Smooth muscle cell (in vitro differentiated cells): Measurements from ENCODE around the gene CYB5A. TPM values are rescaled to one million over a fixed set of nuclear protein-coding genes. Genes with fewer than 3 reads are reported as not detected.

Experiments used
- DNase-seq: peaks from one replicate; lab custom pipeline; 2025; ENCODE audit not compliant: unreplicated experiment; lab: John Stamatoyannopoulos, UW
- H2AFZ ChIP-seq: fragments of 200-600 bp; sonication (generic); 2 replicates; pipeline ENCODE4 v1.6.0; 2016; ENCODE audit warnings: antibody characterized with exemption, low read depth, mild to moderate bottlenecking
- H3F3A ChIP-seq: fragments of 200-600 bp; sonication (generic); 2 replicates; pipeline ENCODE4 v1.6.0; 2017; ENCODE audit warnings: antibody characterized with exemption, low read depth
- H3K27ac ChIP-seq: fragments of 200-600 bp; sonication (generic); 2 replicates; pipeline ENCODE4 v1.5.1; 2016; ENCODE audit warnings: low read depth, mild to moderate bottlenecking
- H3K27me3 ChIP-seq: fragments of 200-600 bp; sonication (generic); 2 replicates; pipeline ENCODE4 v1.6.1; 2016; ENCODE audit warnings: low read depth, mild to moderate bottlenecking
- H3K36me3 ChIP-seq: fragments of 200-600 bp; sonication (generic); 2 replicates; pipeline ENCODE4 v1.5.1; 2016; ENCODE audit warnings: low read depth
- H3K4me1 ChIP-seq: fragments of 200-600 bp; sonication (generic); 2 replicates; pipeline ENCODE4 v1.5.1; 2016; ENCODE audit warnings: low read depth
- H3K4me2 ChIP-seq: fragments of 200-600 bp; sonication (generic); 2 replicates; pipeline ENCODE4 v1.6.0; 2016; ENCODE audit warnings: mild to moderate bottlenecking
- H3K4me3 ChIP-seq: fragments of 200-600 bp; sonication (generic); 2 replicates; pipeline ENCODE4 v1.5.1; 2016; ENCODE audit warnings: mild to moderate bottlenecking
- H3K79me2 ChIP-seq: fragments of 200-600 bp; sonication (generic); 2 replicates; pipeline ENCODE4 v1.6.0; 2016; ENCODE audit warnings: low read depth, mild to moderate bottlenecking
- H3K9ac ChIP-seq: fragments of 200-600 bp; sonication (generic); 2 replicates; pipeline ENCODE4 v1.6.0; 2016; ENCODE audit warnings: low read depth
- H3K9me3 ChIP-seq: fragments of 200-600 bp; sonication (generic); replicated peaks from 2 replicates; pipeline ENCODE4 v1.5.1; 2016; ENCODE audit warnings: low read depth
- H4K20me1 ChIP-seq: fragments of 200-600 bp; sonication (generic); 2 replicates; pipeline ENCODE4 v1.6.0; 2016; ENCODE audit warnings: low read depth
- CTCF ChIP-seq: fragments of 200-600 bp; sonication (generic); IDR thresholded peaks from 2 replicates; pipeline ENCODE4 v1.5.1; 2017; ENCODE audit warnings: borderline replicate concordance, mild to moderate bottlenecking, antibody characterized with exemption; ENCODE audit not compliant: insufficient read depth, poor library complexity, severe bottlenecking
- WGBS: methylation state at CpG from one replicate; pipeline ENCODE4 v1.1.7; 2016; ENCODE audit warnings: low lambda C conversion rate; 5-methylcytosine and 5-hydroxymethylcytosine counted together
- polyA plus RNA-seq: library from polyadenylated mRNA; unstranded; fragments of >200 nt; fragmentation: Nextera tagmentation; extraction: Ambion mirVana; gene quantifications from 2 replicates; pipeline ENCODE4 v1.2.1, GENCODE V29; 2016
- total RNA-seq: library from RNA; depleted of rRNA; stranded (reverse); fragments of >200 nt; gene quantifications from 2 replicates; pipeline ENCODE4 v1.2.3, GENCODE V29; 2014

The CYB5A gene
- total and polyA plus RNA-seq, 2 experiments from 2014 or later = 52.8 to 83.2 TPM

- 100% methylated on average over 1 of the region's 1 CpG for WGBS
- no peak for TF ChIP-seq CTCF
Measured at GRCh38 chr18:74311000-74311399, 19.2 kb upstream of the CYB5A start.

GRCh38 chr18:74310411-74310810 lies 18.6 kb upstream of the CYB5A start:
- no peak for DNase-seq
- no peaks in the 10 kb centered on the region for H3K79me2 ChIP-seq
- no peak overlapping the region for H3K4me3 ChIP-seq
- H4K20me1 ChIP-seq = no peaks in the 10 kb centered on the region
- H3K9me3 ChIP-seq = no peaks in the 10 kb centered on the region
- no peaks in the 10 kb centered on the region for H3F3A ChIP-seq
- H2AFZ ChIP-seq = no peak overlapping the region
- no peak overlapping the region for H3K27ac ChIP-seq
- no peaks in the 10 kb centered on the region for H3K4me1 ChIP-seq
- TF ChIP-seq CTCF = no peak
- H3K27me3 ChIP-seq = no peaks in the 10 kb centered on the region
- no peak overlapping the region for H3K9ac ChIP-seq
- H3K36me3 ChIP-seq = no peaks in the 10 kb centered on the region
- WGBS = 71% methylated on average over 3 of the region's 3 CpGs
- H3K4me2 ChIP-seq = no peak overlapping the region

More at GRCh38 chr18:74311000-74311399, 19.2 kb upstream of the CYB5A start:
- Histone ChIP-seq H3K27me3 (no peaks in the 10 kb centered on the region), H3K4me3 (no peak overlapping the region), H2AFZ (no peak overlapping the region), H3K4me1 (no peaks in the 10 kb centered on the region), H3K27ac (no peak overlapping the region), H3K4me2 (no peak overlapping the region), H3K36me3 (no peaks in the 10 kb centered on the region), H3K79me2 (no peaks in the 10 kb centered on the region), H4K20me1 (no peaks in the 10 kb centered on the region), H3K9me3 (no peaks in the 10 kb centered on the region), H3K9ac (no peak overlapping the region), H3F3A (no peaks in the 10 kb centered on the region)
- no peak for DNase-seq

GRCh38 chr18:74303936-74304335 lies 12.2 kb upstream of the CYB5A start:
- no peaks in the 10 kb centered on the region for H4K20me1 ChIP-seq
- DNase-seq = no peak
- WGBS = 59% methylated on average over 1 of the region's 1 CpG
- H3K9me3 ChIP-seq = no peaks in the 10 kb centered on the region
- no peaks in the 10 kb centered on the region for H3K27me3 ChIP-seq
- no peaks in the 10 kb centered on the region for H3F3A ChIP-seq
- H3K79me2 ChIP-seq = no peaks in the 10 kb centered on the region
- H3K9ac ChIP-seq = no peak overlapping the region
- no peak overlapping the region for H3K4me3 ChIP-seq
- no peaks in the 10 kb centered on the region for H3K36me3 ChIP-seq
- H3K4me1 ChIP-seq = no peaks in the 10 kb centered on the region
- no peak overlapping the region for H3K27ac ChIP-seq
- no peak overlapping the region for H3K4me2 ChIP-seq
- no peak overlapping the region for H2AFZ ChIP-seq
- no peak for TF ChIP-seq CTCF

GRCh38 chr18:74303306-74303705 lies 11.5 kb upstream of the CYB5A start:
- no peaks in the 10 kb centered on the region for H4K20me1 ChIP-seq
- no peak overlapping the region for H3K9ac ChIP-seq
- H3K36me3 ChIP-seq = no peaks in the 10 kb centered on the region
- 75% methylated on average over 5 of the region's 5 CpGs for WGBS
- no peaks in the 10 kb centered on the region for H3K27me3 ChIP-seq
- H2AFZ ChIP-seq = no peak overlapping the region
- DNase-seq = no peak
- TF ChIP-seq CTCF = no peak
- no peaks in the 10 kb centered on the region for H3F3A ChIP-seq
- no peak overlapping the region for H3K4me2 ChIP-seq
- no peak overlapping the region for H3K4me3 ChIP-seq
- no peaks in the 10 kb centered on the region for H3K9me3 ChIP-seq
- H3K79me2 ChIP-seq = no peaks in the 10 kb centered on the region
- H3K4me1 ChIP-seq = no peaks in the 10 kb centered on the region
- no peak overlapping the region for H3K27ac ChIP-seq
